ENCODE data around the gene UNC93B1. TPM values are rescaled to one million over a fixed set of nuclear protein-coding genes. Genes with fewer than 3 reads are reported as not detected.

UNC93B1 gene
- total RNA-seq, 4 donors from 2014 or later = 16.6 to 38.4 (median 31.6) TPM

DNA sequence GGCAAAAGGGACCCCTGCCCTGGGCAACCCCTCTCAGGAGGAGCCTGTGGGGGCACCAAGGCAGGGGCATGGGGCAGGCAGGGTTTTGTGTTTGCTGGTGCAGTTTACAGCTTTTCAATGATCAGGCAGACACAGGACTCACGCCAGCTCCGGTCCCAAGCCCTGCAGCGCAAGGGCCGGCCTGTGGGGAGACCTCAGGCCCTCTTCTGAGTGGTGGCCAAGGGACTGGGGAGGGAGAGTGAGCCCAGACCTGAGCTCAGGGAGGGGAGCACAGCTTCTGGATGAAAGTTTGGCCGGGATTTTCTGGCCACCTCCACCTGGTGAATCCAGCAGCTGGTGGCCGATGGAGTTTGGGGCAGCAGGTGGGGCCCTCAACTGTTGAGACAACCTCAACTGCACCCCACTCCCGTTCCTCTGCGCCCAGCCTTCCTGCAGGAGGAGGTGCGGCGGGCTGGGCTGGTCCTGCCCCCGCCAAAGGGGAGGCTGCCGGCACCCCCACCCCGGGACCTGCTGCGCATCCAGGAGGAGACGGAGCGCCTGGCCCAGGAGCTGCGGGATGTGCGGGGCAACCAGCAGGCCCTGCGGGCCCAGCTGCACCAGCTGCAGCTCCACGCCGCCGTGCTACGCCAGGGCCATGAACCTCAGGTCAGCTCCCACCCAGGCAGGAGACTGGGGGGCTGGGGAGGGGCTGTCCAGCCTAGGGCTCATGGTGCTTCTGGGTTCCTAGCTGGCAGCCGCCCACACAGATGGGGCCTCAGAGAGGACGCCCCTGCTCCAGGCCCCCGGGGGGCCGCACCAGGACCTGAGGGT is 38.5 kb upstream of the UNC93B1 start:
- Histone ChIP-seq H3K27ac (replicated peaks in 1 of 4) (peak overlapping the region; percentile 40 to 92 (median 88)), H3K4me3 (no peak overlapping the region), H3K36me3 (peaks cover 24 to 56% (median 53%) of the 10 kb centered on the region in 4 donors), H3K4me1 (peaks cover 27 to 68% (median 63%) of the 10 kb centered on the region in 4 donors), H3K9me3 (no peaks in the 10 kb centered on the region), H3K27me3 (no peaks in the 10 kb centered on the region)
- WGBS = 86% methylated on average over 2 of the region's 27 CpGs
- DNase-seq (ENCODE audit: extremely low spot score) = no peak
- intact Hi-C loops (cut with DNase I) = no loop called here
- TF ChIP-seq POLR2AphosphoS5 (IDR thresholded peaks at IDR 0.05) = no peak
- no peak for TF ChIP-seq EP300 (IDR thresholded peaks at IDR 0.05)
- no peak for TF ChIP-seq POLR2A (IDR thresholded peaks at IDR 0.05; ENCODE audit: low read depth)
- TF ChIP-seq, protein P1, sequence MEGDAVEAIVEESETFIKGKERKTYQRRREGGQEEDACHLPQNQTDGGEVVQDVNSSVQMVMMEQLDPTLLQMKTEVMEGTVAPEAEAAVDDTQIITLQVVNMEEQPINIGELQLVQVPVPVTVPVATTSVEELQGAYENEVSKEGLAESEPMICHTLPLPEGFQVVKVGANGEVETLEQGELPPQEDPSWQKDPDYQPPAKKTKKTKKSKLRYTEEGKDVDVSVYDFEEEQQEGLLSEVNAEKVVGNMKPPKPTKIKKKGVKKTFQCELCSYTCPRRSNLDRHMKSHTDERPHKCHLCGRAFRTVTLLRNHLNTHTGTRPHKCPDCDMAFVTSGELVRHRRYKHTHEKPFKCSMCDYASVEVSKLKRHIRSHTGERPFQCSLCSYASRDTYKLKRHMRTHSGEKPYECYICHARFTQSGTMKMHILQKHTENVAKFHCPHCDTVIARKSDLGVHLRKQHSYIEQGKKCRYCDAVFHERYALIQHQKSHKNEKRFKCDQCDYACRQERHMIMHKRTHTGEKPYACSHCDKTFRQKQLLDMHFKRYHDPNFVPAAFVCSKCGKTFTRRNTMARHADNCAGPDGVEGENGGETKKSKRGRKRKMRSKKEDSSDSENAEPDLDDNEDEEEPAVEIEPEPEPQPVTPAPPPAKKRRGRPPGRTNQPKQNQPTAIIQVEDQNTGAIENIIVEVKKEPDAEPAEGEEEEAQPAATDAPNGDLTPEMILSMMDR (IDR thresholded peaks at IDR 0.05) = no peak

DNA sequence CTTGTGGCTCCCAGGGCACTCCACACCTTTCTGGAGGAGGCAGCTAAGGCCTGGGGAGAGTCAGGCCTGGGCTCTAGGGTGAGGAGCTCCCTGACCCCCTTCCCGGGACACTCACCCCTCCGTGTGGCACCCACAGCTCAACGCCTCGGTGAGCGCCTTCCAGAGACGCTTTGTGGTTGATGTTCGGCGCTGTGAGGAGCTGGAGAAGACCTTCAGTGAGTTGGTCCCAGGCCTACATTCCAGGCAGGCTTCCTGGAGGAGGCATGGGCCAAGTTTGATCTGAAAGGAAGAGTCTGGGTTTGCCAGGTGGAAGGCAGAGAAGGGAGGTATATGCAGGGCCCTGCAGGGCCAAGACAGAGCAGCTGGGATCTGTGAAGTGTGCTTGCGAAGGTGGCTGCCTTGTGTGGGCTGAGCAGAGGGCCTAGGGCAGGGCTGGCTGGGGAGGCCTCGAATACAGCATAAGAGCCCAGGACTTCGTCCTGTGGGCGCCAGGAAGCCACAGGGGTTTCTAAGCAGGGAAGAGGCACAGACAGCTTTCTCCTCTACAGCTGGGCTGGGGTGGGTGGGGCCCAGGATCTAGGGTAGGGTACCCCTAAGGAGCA is 37.8 kb upstream of the UNC93B1 start:
- H3K4me3 ChIP-seq = no peak overlapping the region
- intact Hi-C loops (cut with DNase I) = no loop called here
- 47% methylated on average over 3 of the region's 12 CpGs for WGBS
- no peak for TF ChIP-seq POLR2AphosphoS5 (IDR thresholded peaks at IDR 0.05)
- TF ChIP-seq, protein P1 (IDR thresholded peaks at IDR 0.05) = no peak
- TF ChIP-seq POLR2A (IDR thresholded peaks at IDR 0.05; ENCODE audit: low read depth) = no peak
- no peak for TF ChIP-seq EP300 (IDR thresholded peaks at IDR 0.05)
- peak overlapping the region; percentile 87 to 92 (median 88) for H3K27ac ChIP-seq (replicated peaks in 1 of 4)
- peaks cover 22 to 53% (median 51%) of the 10 kb centered on the region in 4 donors for H3K36me3 ChIP-seq
- H3K4me1 ChIP-seq = peaks cover 34 to 75% (median 70%) of the 10 kb centered on the region in 4 donors
- no peaks in the 10 kb centered on the region for H3K9me3 ChIP-seq
- H3K27me3 ChIP-seq = no peaks in the 10 kb centered on the region
- DNase-seq (ENCODE audit: extremely low spot score) = no peak

DNA sequence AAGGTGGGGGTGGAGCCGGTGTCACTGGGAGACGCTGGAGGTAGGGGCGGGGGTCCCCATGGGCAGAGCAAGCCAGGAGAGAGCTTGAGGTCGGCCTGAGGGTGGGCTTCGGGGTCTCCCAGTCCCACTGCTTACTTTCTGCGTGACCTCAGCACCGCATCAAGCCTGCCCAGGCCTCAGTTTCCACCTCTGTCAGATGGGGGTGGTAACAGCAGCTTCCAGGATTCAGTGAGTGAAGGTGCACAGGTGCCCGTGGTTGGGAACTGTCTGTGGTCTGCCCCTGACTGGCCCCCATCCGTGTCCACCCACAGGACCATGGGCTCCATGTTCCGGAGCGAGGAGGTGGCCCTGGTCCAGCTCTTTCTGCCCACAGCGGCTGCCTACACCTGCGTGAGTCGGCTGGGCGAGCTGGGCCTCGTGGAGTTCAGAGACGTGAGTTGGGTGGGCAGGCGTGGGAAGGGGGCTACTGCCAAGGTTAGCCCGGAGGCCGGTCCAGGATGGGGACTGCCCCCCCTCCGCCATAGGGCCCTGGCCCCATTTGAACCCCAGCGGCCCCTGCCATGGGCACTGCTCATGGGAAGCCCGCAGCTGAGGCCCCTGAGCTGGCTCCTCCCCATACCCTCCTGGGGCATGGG is 37.2 kb upstream of the UNC93B1 start:
- intact Hi-C loops (cut with DNase I) = no loop called here
- H3K4me1 ChIP-seq = peaks cover 40 to 81% (median 76%) of the 10 kb centered on the region in 4 donors
- no peaks in the 10 kb centered on the region for H3K27me3 ChIP-seq
- TF ChIP-seq, protein P1 (IDR thresholded peaks at IDR 0.05) = no peak
- TF ChIP-seq EP300 (IDR thresholded peaks at IDR 0.05) (no peak), POLR2AphosphoS5 (IDR thresholded peaks at IDR 0.05) (no peak), POLR2A (IDR thresholded peaks at IDR 0.05; ENCODE audit: low read depth) (no peak)
- no peak for DNase-seq (ENCODE audit: extremely low spot score)
- H3K4me3 ChIP-seq = peak overlapping the region; percentile 70 to 88 (median 76)
- peaks cover 22 to 56% (median 49%) of the 10 kb centered on the region in 4 donors for H3K36me3 ChIP-seq
- no peaks in the 10 kb centered on the region for H3K9me3 ChIP-seq
- peak overlapping the region; percentile 87 to 92 (median 88) for H3K27ac ChIP-seq (replicated peaks in 1 of 4)
- 86% methylated on average over 4 of the region's 23 CpGs for WGBS

DNA sequence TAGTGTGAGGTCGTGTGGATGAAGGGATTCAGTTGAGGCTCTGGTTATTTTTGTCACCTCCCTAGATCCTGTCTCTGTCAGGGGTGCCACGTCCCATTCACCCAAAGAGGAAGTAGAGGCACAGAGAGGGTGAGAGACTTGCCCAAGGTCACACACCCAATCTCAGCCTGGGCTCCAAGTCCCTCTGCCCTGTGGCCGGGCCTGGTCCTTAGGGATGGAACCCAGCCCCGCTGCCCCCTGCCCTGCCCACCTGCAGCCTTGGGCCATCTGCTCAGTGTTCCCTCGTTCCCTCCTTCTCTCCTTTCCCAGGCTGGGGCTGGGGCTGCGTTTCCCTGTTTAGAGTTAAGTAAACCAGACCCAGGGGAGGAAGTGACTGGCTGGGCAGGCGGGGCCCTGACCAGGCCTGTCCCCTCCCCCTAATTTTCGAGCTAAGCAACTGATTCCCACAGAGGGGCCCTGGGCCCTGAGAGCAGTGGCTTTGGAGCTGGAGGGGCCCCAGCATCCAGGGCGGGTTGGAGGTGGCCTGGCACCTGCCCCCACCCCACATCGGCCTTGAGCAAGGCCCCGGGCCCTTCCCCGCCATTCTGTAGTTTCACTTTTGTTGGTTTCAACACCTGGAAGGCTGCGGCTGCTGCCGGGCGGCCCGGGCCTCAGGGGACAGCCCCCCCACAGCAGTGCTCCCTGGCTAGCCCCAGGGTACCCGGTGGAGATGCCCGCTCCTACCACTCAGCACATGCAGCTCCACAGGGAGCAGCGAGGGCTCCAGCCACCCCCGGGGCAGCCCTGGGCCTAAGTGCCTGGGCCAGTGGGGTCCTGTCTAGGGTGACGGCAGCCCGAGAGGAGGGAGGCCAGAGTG is 36.4 kb upstream of the UNC93B1 start:
- H3K36me3 ChIP-seq = peaks cover 22 to 54% (median 46%) of the 10 kb centered on the region in 4 donors
- DNase-seq (ENCODE audit: extremely low spot score) = peak; percentile 94
- no peaks in the 10 kb centered on the region for H3K27me3 ChIP-seq
- peak overlapping the region; percentile 70 to 88 (median 76) for H3K4me3 ChIP-seq
- TF ChIP-seq POLR2AphosphoS5 (IDR thresholded peaks at IDR 0.05) (peak; percentile 41 to 67), POLR2A (IDR thresholded peaks at IDR 0.05; ENCODE audit: low read depth) (no peak)
- WGBS = 16% methylated on average over 15 of the region's 22 CpGs
- intact Hi-C loops (cut with DNase I) = no loop called here
- H3K27ac ChIP-seq (replicated peaks in 1 of 4) = peak overlapping the region; percentile 87 to 92 (median 88)
- H3K9me3 ChIP-seq = no peaks in the 10 kb centered on the region
- H3K4me1 ChIP-seq = peaks cover 42 to 84% (median 78%) of the 10 kb centered on the region in 4 donors

All from esophagus muscularis mucosa (tissue), 4 donors.